ENCODE results near the gene KLHL29. TPM values are rescaled to one million over a fixed set of nuclear protein-coding genes. Genes with fewer than 3 reads are reported as not detected.

Gene KLHL29
- total RNA-seq, 1 experiment from 2014 or later, result 7.7 TPM

- no TSS peak for BruUV-seq (replicated peaks)
- TF ChIP-seq SIN3A (IDR thresholded peaks at IDR 0.05; ENCODE audit: borderline replicate concordance, insufficient read depth, low read depth, low read length) (no peak), TCF7L2 (IDR thresholded peaks at IDR 0.05; ENCODE audit: low read depth, low read length) (no peak), CTCF (IDR thresholded peaks at IDR 0.05) (no peak), REST (IDR thresholded peaks at IDR 0.05; ENCODE audit: insufficient read depth in 1 of 2, low read depth in 2 of 2, low read length in 1 of 2) (no peak), POLR2AphosphoS5 (IDR thresholded peaks at IDR 0.05; ENCODE audit: low read depth, low read length) (no peak)
- Histone ChIP-seq H3K36me3 (ENCODE audit: control insufficient read depth, insufficient read depth, low read length) (no peaks in the 10 kb centered on the region), H3K27me3 (ENCODE audit: control insufficient read depth, insufficient read depth, low read length) (no peaks in the 10 kb centered on the region), H3K27ac (ENCODE audit: low read length) (no peak overlapping the region), H3K4me3 (ENCODE audit: low read depth in 2 of 2, low read length in 2 of 2) (no peak overlapping the region), H3K4me1 (ENCODE audit: control insufficient read depth, insufficient read depth, low read length) (peaks cover 3% of the 10 kb centered on the region; the same call in 1 of the 2 replicates), H3K9me3 (ENCODE audit: control insufficient read depth, insufficient read depth, low read depth, low read length) (no peaks in the 10 kb centered on the region)
- intact Hi-C loops (cut with micrococcal nuclease; ENCODE audit: unreplicated experiment), result no loop called here
- ChIA-PET POLR2A (no interaction called here), CTCF (no interaction called here)
- ATAC-seq (no peak), DNase-seq (ENCODE audit: low read depth, low spot score) (no peak)
- in situ Hi-C loops (cut with HindIII; ENCODE audit: low pct_unique_long_range_greater_than_20kb, low sequenced_read_pairs), result no loop called here
Measured at GRCh38 chr2:23542230-23542789, 157.3 kb downstream of the KLHL29 start.

GRCh38 chr2:23543302-23543701, 158.3 kb downstream of the KLHL29 start:
- no TSS peak for BruUV-seq (replicated peaks)
- Histone ChIP-seq H3K4me3 (ENCODE audit: low read depth in 2 of 2, low read length in 2 of 2) (no peak overlapping the region), H3K27me3 (ENCODE audit: control insufficient read depth, insufficient read depth, low read length) (no peaks in the 10 kb centered on the region), H3K9me3 (ENCODE audit: control insufficient read depth, insufficient read depth, low read depth, low read length) (no peaks in the 10 kb centered on the region), H3K36me3 (ENCODE audit: control insufficient read depth, insufficient read depth, low read length) (no peaks in the 10 kb centered on the region), H3K27ac (ENCODE audit: low read length) (no peak overlapping the region), H3K4me1 (ENCODE audit: control insufficient read depth, insufficient read depth, low read length) (peaks cover 3% of the 10 kb centered on the region; the same call in 1 of the 2 replicates)
- TF ChIP-seq POLR2AphosphoS5 (IDR thresholded peaks at IDR 0.05; ENCODE audit: low read depth, low read length) (no peak), REST (IDR thresholded peaks at IDR 0.05; ENCODE audit: insufficient read depth in 1 of 2, low read depth in 2 of 2, low read length in 1 of 2) (no peak), TCF7L2 (IDR thresholded peaks at IDR 0.05; ENCODE audit: low read depth, low read length) (no peak), CTCF (IDR thresholded peaks at IDR 0.05) (no peak), SIN3A (IDR thresholded peaks at IDR 0.05; ENCODE audit: borderline replicate concordance, insufficient read depth, low read depth, low read length) (no peak)
- ChIA-PET POLR2A (no interaction called here), CTCF (no interaction called here)
- DNase-seq (ENCODE audit: low read depth, low spot score) (no peak), ATAC-seq (no peak)
- intact Hi-C loops (cut with micrococcal nuclease; ENCODE audit: unreplicated experiment) (no loop called here), in situ Hi-C loops (cut with HindIII; ENCODE audit: low pct_unique_long_range_greater_than_20kb, low sequenced_read_pairs) (no loop called here)

Measured in Panc1 (cell line).